Uterus (tissue), 2 donors: ENCODE data around the gene PPP4R1.

ENCODE experiments used
- POLR2A ChIP-seq, 2 donors: fragments of 450-650 bp; IDR thresholded peaks; one replicate each; pipeline ENCODE4 v1.6.1; 2016; ENCODE audit warnings: antibody characterized with exemption in 2 of 2, mild to moderate bottlenecking in 1 of 2, moderate library complexity in 1 of 2
- TF ChIP-seq, protein P1 (sequence below), 4 experiments: fragments of 200-600 bp in 2 of 4; fragments of 450-650 bp in 2 of 4; sonication (generic) in 2 of 4; IDR thresholded peaks; one replicate each; pipeline ENCODE4 v1.5.1; 2016 to 2019; ENCODE audit warnings: antibody characterized with exemption in 4 of 4, mild to moderate bottlenecking in 2 of 4, moderate library complexity in 1 of 4

DNA sequence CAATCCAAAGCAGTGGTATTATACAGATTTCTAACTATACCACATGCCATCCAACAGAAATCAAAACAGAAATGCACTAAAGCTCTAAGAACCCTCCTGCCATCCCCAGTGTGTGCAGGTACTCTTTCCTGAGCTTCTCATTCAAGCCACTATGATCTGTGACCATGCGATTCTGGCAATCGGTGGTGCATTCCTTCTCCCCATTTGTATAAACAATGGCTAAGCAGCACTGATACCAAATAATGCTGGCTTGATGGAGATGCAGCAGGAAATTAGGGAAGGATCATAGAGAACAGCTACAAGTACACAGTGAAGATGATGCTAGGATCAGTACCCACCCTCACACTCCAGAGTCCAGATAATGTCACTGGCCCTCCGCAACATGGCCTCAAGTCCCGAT is 51.8 kb downstream of the PPP4R1 start:
- TF ChIP-seq POLR2A (IDR thresholded peaks at IDR 0.05), result no peak
- TF ChIP-seq, protein P1, sequence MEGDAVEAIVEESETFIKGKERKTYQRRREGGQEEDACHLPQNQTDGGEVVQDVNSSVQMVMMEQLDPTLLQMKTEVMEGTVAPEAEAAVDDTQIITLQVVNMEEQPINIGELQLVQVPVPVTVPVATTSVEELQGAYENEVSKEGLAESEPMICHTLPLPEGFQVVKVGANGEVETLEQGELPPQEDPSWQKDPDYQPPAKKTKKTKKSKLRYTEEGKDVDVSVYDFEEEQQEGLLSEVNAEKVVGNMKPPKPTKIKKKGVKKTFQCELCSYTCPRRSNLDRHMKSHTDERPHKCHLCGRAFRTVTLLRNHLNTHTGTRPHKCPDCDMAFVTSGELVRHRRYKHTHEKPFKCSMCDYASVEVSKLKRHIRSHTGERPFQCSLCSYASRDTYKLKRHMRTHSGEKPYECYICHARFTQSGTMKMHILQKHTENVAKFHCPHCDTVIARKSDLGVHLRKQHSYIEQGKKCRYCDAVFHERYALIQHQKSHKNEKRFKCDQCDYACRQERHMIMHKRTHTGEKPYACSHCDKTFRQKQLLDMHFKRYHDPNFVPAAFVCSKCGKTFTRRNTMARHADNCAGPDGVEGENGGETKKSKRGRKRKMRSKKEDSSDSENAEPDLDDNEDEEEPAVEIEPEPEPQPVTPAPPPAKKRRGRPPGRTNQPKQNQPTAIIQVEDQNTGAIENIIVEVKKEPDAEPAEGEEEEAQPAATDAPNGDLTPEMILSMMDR (IDR thresholded peaks at IDR 0.05), result no peak
